Posterior vena cava (tissue), 2 donors: Measurements from ENCODE around the gene PCDHGA1. TPM values are rescaled to one million over a fixed set of nuclear protein-coding genes. Genes with fewer than 3 reads are reported as not detected.

ENCODE experiments used
- DNase-seq: peaks from one replicate; pipeline ENCODE4 v3.0.0-alpha.2; 2020; ENCODE audit warnings: low spot score
- intact Hi-C, 2 donors: fragments of 100-400 bp; cut with DNase I; formaldehyde crosslinking; loops; one replicate each; pipeline versions ENCODE4 v1.14.1 to v1.14.2; 2022 to 2023
- total RNA-seq, 2 donors: library from RNA; stranded (reverse); fragmentation: NEBNext Ultra II Directional; extraction: Animal tissue kit (Norgen Biotek cat#: 25700); gene quantifications; one replicate each; pipeline ENCODE4 v1.2.1, GENCODE V29; 2021
- donor health status: DM: yes; HTN: yes; CAD: no.
- donor health status: DM: yes; HTN: yes; CAD: no.

PCDHGA1 gene
- total RNA-seq, 2 donors from 2014 or later: 0.81 to 0.93 TPM

- intact Hi-C loops: loop anchor here in 1 of 2 donors (5.0 kb wide), 1 partner anchor 33 kb away; no protein-coding TSS in a partner anchor
- no peak for DNase-seq
Measured at GRCh38 chr5:141479776-141480175, 149.5 kb downstream of the PCDHGA1 start.

GRCh38 chr5:141483902-141484301 is 153.6 kb downstream of the PCDHGA1 start:
- DNase-seq: no peak
- intact Hi-C loops: no loop called here

GRCh38 chr5:141484310-141484640 is 154.0 kb downstream of the PCDHGA1 start:
- intact Hi-C loops: no loop called here
- no peak for DNase-seq

GRCh38 chr5:141484641-141485311 is 154.5 kb downstream of the PCDHGA1 start, which contains the start of gene PCDHGC4:
Gene PCDHGC4 (plus strand): TSS chr5:141485030. CDS start chr5:141485174, 144 bp downstream.
- no peak for DNase-seq
- intact Hi-C loops: no loop called here

- intact Hi-C loops: no loop called here
- no peak for DNase-seq
Measured at GRCh38 chr5:141485321-141486055, 155.2 kb downstream of the PCDHGA1 start.

GRCh38 chr5:141486091-141486490 is 155.8 kb downstream of the PCDHGA1 start:
- no peak for DNase-seq
- intact Hi-C loops: no loop called here

- intact Hi-C loops: no loop called here
- DNase-seq: no peak
Measured at GRCh38 chr5:141487131-141487530, 156.8 kb downstream of the PCDHGA1 start.

GRCh38 chr5:141488591-141489561 is 158.6 kb downstream of the PCDHGA1 start, which contains the start of gene PCDHGC5:
Gene PCDHGC5 (plus strand): TSS chr5:141489081. CDS start chr5:141489241, 160 bp downstream.
- DNase-seq: no peak
- intact Hi-C loops: no loop called here

GRCh38 chr5:141489841-141490240 is 159.5 kb downstream of the PCDHGA1 start:
- no peak for DNase-seq
- intact Hi-C loops: no loop called here

- DNase-seq: no peak
- intact Hi-C loops: no loop called here
Measured at GRCh38 chr5:141490271-141490670, 160.0 kb downstream of the PCDHGA1 start.

GRCh38 chr5:141490771-141491170 is 160.5 kb downstream of the PCDHGA1 start:
- intact Hi-C loops: no loop called here

GRCh38 chr5:141491323-141492167 is 161.2 kb downstream of the PCDHGA1 start:
- DNase-seq: no peak
- intact Hi-C loops: no loop called here

More at GRCh38 chr5:141490771-141491170, 160.5 kb downstream of the PCDHGA1 start:
- DNase-seq: no peak

GRCh38 chr5:141492168-141492885 is 162.0 kb downstream of the PCDHGA1 start:
- DNase-seq: no peak
- intact Hi-C loops: no loop called here

- DNase-seq: no peak
- intact Hi-C loops: no loop called here
Measured at GRCh38 chr5:141493500-141494422, 163.4 kb downstream of the PCDHGA1 start.

- DNase-seq: no peak
- intact Hi-C loops: no loop called here
Measured at GRCh38 chr5:141494761-141495452, 164.6 kb downstream of the PCDHGA1 start.

- intact Hi-C loops: no loop called here
- DNase-seq: no peak
Measured at GRCh38 chr5:141495453-141495811, 165.1 kb downstream of the PCDHGA1 start.

- DNase-seq: peak; percentile 57
- intact Hi-C loops: no loop called here
Measured at GRCh38 chr5:141496038-141496437, 165.7 kb downstream of the PCDHGA1 start.
